C4-2B (cell line): ENCODE data around the gene PPP1R18.
"Not testable (repeated sequence)": the region's sequence is repeated elsewhere in the genome, so short reads cannot be mapped to it uniquely, and the experiment has no call there.

Experiments
- H3K27ac ChIP-seq: fragments of 450-650 bp; 2 replicates; pipeline ENCODE4 v1.5.1; 2017
- CTCF ChIP-seq: fragments of 450-650 bp; conservative IDR thresholded peaks from 2 replicates; pipeline ENCODE4 v1.5.1; 2017; ENCODE audit warnings: mild to moderate bottlenecking
- ZFX ChIP-seq: fragments of 450-650 bp; IDR thresholded peaks from 2 replicates; pipeline ENCODE4 v1.6.1; 2017

Gene PPP1R18

DNA sequence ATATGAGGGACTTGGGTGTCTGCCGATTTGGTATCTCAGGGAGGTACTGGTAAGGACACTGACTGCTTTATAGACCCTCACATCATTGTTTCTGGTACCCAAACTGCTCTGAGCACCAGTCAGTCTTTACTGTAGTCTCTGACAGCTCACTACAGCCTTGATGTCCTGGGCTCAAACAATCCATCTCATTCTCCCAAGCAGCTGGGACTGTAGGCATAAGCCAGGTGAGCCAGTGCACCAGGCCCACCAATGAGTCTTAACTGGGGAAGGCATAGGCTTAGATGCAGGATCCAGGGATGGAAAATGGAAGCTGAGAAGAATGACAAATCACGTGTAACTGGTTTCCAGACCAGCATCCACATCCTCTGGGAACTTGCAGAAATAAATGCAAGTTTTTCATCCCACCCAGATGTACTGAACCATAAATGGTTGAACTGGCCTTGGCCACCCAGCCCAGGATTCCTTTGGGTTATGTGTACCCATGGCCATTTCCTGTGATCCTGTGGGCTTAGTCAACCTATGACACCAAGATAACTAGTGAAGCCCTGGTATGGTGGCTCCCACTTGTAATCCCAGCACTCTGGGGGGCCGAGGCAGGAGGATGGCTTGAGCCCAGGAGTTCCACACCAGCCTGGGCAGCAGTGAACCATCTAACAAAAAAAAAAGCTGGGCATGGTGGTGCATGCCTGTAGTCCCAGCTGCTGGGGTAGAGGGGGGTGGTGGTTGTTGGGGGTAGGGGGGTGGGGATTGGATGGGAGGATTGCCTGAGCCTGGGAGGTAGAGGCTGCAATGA lies 39.5 kb upstream of the PPP1R18 start:
- TF ChIP-seq ZFX (no peak), CTCF (no peak)
- H3K27ac ChIP-seq, result no peak overlapping the region

- TF ChIP-seq ZFX (no peak), CTCF (no peak)
- no peak overlapping the region for H3K27ac ChIP-seq
Measured at GRCh38 chr6:30724906-30725667, 38.6 kb upstream of the PPP1R18 start.

GRCh38 chr6:30723843-30724741 lies 37.6 kb upstream of the PPP1R18 start:
- H3K27ac ChIP-seq, result not testable (repeated sequence)

DNA sequence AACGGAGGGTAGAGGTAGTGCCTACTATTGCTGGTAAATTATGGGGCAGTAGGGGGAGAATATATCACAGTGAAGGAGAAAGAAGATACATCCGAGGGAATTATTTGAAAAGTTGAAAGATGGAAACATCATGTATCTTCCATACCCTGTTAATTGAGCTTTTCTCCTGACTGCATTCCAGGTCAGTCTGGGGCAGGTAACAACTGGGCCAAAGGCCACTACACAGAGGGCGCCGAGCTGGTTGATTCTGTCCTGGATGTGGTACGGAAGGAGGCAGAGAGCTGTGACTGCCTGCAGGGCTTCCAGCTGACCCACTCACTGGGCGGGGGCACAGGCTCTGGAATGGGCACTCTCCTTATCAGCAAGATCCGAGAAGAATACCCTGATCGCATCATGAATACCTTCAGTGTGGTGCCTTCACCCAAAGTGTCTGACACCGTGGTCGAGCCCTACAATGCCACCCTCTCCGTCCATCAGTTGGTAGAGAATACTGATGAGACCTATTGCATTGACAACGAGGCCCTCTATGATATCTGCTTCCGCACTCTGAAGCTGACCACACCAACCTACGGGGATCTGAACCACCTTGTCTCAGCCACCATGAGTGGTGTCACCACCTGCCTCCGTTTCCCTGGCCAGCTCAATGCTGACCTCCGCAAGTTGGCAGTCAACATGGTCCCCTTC lies 36.9 kb upstream of the PPP1R18 start:
- not testable (repeated sequence) for H3K27ac ChIP-seq

DNA sequence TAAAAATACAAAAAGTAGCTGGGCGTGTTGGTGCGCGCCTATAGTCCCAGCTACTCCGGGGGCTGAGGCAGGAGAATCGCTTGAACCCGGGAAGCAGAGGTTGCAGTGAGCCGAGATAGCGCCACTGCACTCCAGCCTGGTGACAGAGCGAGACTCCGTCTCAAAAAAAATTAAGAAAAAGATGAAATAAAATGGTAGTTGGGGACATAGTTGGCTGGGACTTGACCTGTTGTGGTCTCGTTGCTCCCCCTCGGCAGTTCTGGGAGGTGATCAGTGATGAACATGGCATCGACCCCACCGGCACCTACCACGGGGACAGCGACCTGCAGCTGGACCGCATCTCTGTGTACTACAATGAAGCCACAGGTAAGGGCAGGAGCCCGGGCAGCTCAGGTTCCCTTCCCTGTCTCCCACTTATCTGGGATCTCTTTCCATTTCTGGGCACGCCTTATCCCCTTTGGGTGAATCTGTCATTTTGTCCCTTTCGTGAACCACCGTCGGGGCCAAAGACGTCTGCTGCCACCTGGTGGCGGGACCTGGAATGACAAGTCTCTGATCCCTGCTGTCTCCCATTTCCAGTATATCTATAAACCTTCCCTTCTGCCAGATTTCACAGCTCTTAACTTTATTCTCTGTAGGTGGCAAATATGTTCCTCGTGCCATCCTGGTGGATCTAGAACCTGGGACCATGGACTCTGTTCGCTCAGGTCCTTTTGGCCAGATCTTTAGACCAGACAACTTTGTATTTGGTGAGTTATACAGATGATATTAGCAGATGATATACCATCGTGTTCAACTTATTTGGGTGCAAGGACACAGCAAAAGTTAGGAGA lies 36.1 kb upstream of the PPP1R18 start:
- peak overlapping the region; percentile 93 for H3K27ac ChIP-seq
- TF ChIP-seq CTCF (peak; percentile 97), ZFX (no peak)

GRCh38 chr6:30722025-30722279 lies 35.5 kb upstream of the PPP1R18 start:
- peak overlapping the region; percentile 93 for H3K27ac ChIP-seq

DNA sequence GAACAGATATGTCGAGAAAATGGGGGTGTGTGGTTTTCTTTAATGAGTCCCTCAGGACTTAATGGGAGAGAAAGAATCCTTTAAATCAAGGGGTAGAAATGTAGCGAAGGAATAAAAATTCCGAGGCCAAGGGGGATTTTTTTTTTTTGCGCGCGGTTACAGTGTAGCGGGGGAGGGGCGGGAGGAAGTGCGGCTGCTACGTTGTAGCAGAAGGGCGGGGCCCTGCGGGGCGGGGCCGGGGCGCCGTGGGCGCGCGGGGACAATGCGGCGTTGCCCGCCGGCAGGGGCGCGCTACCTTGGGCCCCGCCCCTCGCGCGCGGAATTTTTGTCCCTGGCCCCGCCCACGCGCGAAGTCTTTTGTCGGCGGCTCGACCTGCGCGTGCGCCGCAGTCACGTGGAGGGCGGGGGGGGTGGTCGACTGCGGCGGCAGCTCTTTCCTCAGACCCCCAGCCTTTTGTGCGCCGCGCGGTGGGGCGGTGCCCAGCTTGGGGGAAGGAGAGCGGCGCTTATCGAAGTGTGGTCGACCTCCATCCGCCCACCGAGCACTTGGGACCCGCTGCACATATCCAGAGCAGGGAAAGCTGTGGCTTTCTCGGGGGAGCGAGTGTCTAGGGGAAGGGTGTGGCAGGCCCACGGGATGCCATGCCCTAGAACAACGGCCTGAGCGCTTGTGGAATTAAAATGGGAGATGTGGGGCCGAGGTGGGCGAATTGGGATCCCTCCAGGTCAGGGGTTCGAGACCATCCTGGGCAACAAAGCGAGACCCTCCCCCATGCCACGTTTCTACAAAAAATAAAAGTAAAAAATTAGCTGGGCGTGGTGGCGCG lies 35.0 kb upstream of the PPP1R18 start:
- TF ChIP-seq CTCF (no peak; the same call in 1 of the 2 replicates), ZFX (no peak)
- H3K27ac ChIP-seq, result peak overlapping the region; percentile 93
